MCF 10A (cell line): ENCODE measurements around the gene LCA5. TPM values are rescaled to one million over a fixed set of nuclear protein-coding genes. Genes with fewer than 3 reads are reported as not detected.
"Not testable (repeated sequence)": the region's sequence is repeated elsewhere in the genome, so short reads cannot be mapped to it uniquely, and the experiment has no call there.

Experiments used
- BruUV-seq: library from RNA; stranded (reverse); fragments of 400-500 nt; replicated peaks from 2 replicates; lab custom pipeline; 2021; lab: Mats Ljungman, UMichigan
- CTCF ChIA-PET: fragments of 300-600 bp; sonication (Branson Sonifier 250); formaldehyde crosslinking; extraction: SDS; loops from one replicate; lab custom pipeline; 2021; ENCODE audit warnings: antibody characterized with exemption, inconsistent platforms; lab: Yijun Ruan, JAX
- POLR2A ChIA-PET: fragments of 300-600, 350-650 bp; sonication (Branson Sonifier 250); formaldehyde crosslinking; extraction: SDS; loops from one replicate; lab custom pipeline; 2020; ENCODE audit warnings: antibody characterized with exemption, inconsistent platforms; lab: Yijun Ruan, JAX
- DNase-seq: peaks from one replicate; pipeline ENCODE4 v3.0.0-alpha.2; 2018; ENCODE audit not compliant: unreplicated experiment
- H3K27ac Mint-ChIP-seq: one replicate; pipeline ENCODE4 v1.8.0; 2022; ENCODE audit warnings: mild to moderate bottlenecking, low read depth, mixed read lengths; ENCODE audit not compliant: unreplicated experiment
- H3K27me3 Mint-ChIP-seq: one replicate; pipeline ENCODE4 v1.8.0; 2022; ENCODE audit warnings: mixed read lengths; ENCODE audit not compliant: insufficient read depth, unreplicated experiment
- H3K36me3 Mint-ChIP-seq: one replicate; pipeline ENCODE4 v1.8.0; 2022; ENCODE audit warnings: mild to moderate bottlenecking, moderate library complexity, mixed read lengths; ENCODE audit not compliant: insufficient read depth, unreplicated experiment
- H3K4me1 Mint-ChIP-seq: one replicate; pipeline ENCODE4 v1.8.0; 2022; ENCODE audit warnings: mixed read lengths; ENCODE audit not compliant: insufficient read depth, unreplicated experiment
- H3K4me3 Mint-ChIP-seq: one replicate; pipeline ENCODE4 v1.8.0; 2022; ENCODE audit warnings: mild to moderate bottlenecking, moderate library complexity, mixed read lengths; ENCODE audit not compliant: unreplicated experiment
- H3K9me3 Mint-ChIP-seq: one replicate; pipeline ENCODE4 v1.8.0; 2022; ENCODE audit warnings: mixed read lengths; ENCODE audit not compliant: unreplicated experiment
- CTCF ChIP-seq: fragments of 200-600 bp; IDR thresholded peaks from one replicate; pipeline ENCODE4 v1.8.0; 2022; ENCODE audit warnings: antibody characterized with exemption, mild to moderate bottlenecking; ENCODE audit not compliant: unreplicated experiment
- intact Hi-C: fragments of 100-400 bp; cut with micrococcal nuclease; formaldehyde crosslinking; loops from 2 replicates; pipeline ENCODE4 v1.14.1; 2022
- total RNA-seq: library from RNA; stranded (reverse); gene quantifications from 2 replicates; pipeline ENCODE4 v1.2.3, GENCODE V29; 2022

Gene LCA5
- total RNA-seq, 1 experiment from 2014 or later = 4.5 TPM

GRCh38 chr6:79543886-79544285 is 6.7 kb upstream of the LCA5 start:
- CTCF ChIA-PET = interaction anchor here (0.6 to 2.1 kb wide), 4 partner anchors 17 to 174 kb away, joined by 3 to 7 read pairs (median 3); no protein-coding TSS in a partner anchor
- Mint-ChIP-seq H3K4me3 (no peak overlapping the region), H3K27me3 (no peaks in the 10 kb centered on the region), H3K27ac (peak overlapping the region; percentile 95), H3K36me3 (peaks cover 10% of the 10 kb centered on the region), H3K4me1 (peaks cover 8% of the 10 kb centered on the region), H3K9me3 (no peaks in the 10 kb centered on the region)
- no TSS peak for BruUV-seq
- intact Hi-C loops = no loop called here
- no peak for DNase-seq
- TF ChIP-seq CTCF = no peak
- POLR2A ChIA-PET = interaction anchor here (0.7 to 3.9 kb wide), 7 partner anchors 9 to 528 kb away, joined by 3 to 39 read pairs (median 7); partner anchors contain the start of genes LCA5 and PHIP

DNA sequence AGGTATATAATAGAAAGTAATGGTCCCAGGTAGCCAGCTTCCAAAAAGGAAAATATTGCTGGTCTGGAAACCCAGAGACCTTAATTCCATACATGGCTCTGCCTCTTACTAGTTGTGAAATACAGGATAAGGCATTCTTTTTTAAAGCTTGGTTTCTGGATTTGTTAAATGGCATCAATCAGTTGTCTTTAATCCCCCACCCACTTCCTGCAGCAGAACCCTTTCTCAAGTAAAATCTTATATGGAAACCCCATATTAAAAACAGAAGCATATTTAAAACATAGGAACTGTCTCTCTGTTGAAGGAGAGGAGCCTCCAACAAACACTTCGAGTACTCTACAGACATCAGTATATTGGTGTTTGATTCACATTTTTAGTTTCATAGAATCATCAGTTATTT is 6.2 kb upstream of the LCA5 start:
- no peaks in the 10 kb centered on the region for H3K9me3 Mint-ChIP-seq
- intact Hi-C loops = no loop called here
- DNase-seq = no peak
- peaks cover 8% of the 10 kb centered on the region for H3K4me1 Mint-ChIP-seq
- no peak overlapping the region for H3K4me3 Mint-ChIP-seq
- no peaks in the 10 kb centered on the region for H3K27me3 Mint-ChIP-seq
- no peak for TF ChIP-seq CTCF
- H3K27ac Mint-ChIP-seq = no peak overlapping the region
- no TSS peak for BruUV-seq
- POLR2A ChIA-PET = interaction anchor here (0.7 to 3.9 kb wide), 4 partner anchors 8 to 469 kb away, joined by 3 to 39 read pairs (median 19); partner anchors contain the start of genes LCA5 and PHIP
- CTCF ChIA-PET = interaction anchor here (0.6 to 2.1 kb wide), 2 partner anchors 17 to 27 kb away, joined by 3 to 7 read pairs; no protein-coding TSS in a partner anchor
- peaks cover 10% of the 10 kb centered on the region for H3K36me3 Mint-ChIP-seq

- no peak overlapping the region for H3K27ac Mint-ChIP-seq
- BruUV-seq = TSS peak; percentile 37
- peaks cover 8% of the 10 kb centered on the region for H3K4me1 Mint-ChIP-seq
- DNase-seq = peak; percentile 45
- POLR2A ChIA-PET = interaction anchor here (0.6 to 5.9 kb wide), 12 partner anchors 10 to 481 kb away, joined by 3 to 111 read pairs (median 4); partner anchors contain the start of gene PHIP
- H3K9me3 Mint-ChIP-seq = no peaks in the 10 kb centered on the region
- CTCF ChIA-PET = no interaction called here
- no peak overlapping the region for H3K4me3 Mint-ChIP-seq
- no peaks in the 10 kb centered on the region for H3K27me3 Mint-ChIP-seq
- H3K36me3 Mint-ChIP-seq = peaks cover 10% of the 10 kb centered on the region
- intact Hi-C loops = loop anchor here (5.0 kb wide), 2 partner anchors 306 to 671 kb away; partner anchors contain the start of genes HMGN3 and IRAK1BP1
- TF ChIP-seq CTCF = no peak
Observed at GRCh38 chr6:79538106-79538971, 1.1 kb upstream of the LCA5 start.

DNA sequence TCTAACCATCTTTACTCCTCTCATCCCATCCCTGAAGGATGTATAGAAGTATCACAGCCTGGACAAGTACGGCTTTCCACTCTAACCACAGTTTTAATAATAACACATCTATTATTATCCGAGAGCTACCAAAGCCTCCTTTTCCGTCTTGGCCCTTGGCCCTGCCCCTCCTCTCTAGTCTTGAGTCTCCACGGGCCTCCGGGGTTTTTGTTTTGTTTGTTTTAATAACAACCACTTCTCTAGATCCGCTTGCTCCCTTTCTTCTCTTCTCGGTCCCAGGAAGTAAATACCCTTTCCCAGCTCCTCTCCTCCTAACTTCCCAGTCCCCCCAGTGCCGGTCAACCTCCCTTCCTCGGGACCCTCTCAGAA is 661 bp downstream of the LCA5 start:
- POLR2A ChIA-PET = interaction anchor here (0.6 to 5.9 kb wide), 33 partner anchors 8 to 1093 kb away, joined by 3 to 111 read pairs (median 5); partner anchors contain the start of genes PHIP and SH3BGRL2
- CTCF ChIA-PET = interaction anchor here (0.6 to 4.0 kb wide), 6 partner anchors 9 to 460 kb away, joined by 3 to 15 read pairs (median 4); no protein-coding TSS in a partner anchor

GRCh38 chr6:79529567-79529966 is 7.7 kb downstream of the LCA5 start:
- intact Hi-C loops, H3K4me1 Mint-ChIP-seq, BruUV-seq, H3K27me3 Mint-ChIP-seq, H3K9me3 Mint-ChIP-seq, POLR2A ChIA-PET, H3K36me3 Mint-ChIP-seq, H3K4me3 Mint-ChIP-seq, DNase-seq, H3K27ac Mint-ChIP-seq: not testable (repeated sequence)
- CTCF ChIA-PET = interaction anchor here (0.6 kb wide), 1 partner anchor 338 kb away, joined by 3 read pairs; no protein-coding TSS in a partner anchor

More for the DNA sequence above, 661 bp downstream of the LCA5 start:
- Mint-ChIP-seq H3K27me3 (no peaks in the 10 kb centered on the region), H3K27ac (no peak overlapping the region), H3K4me3 (no peak overlapping the region), H3K36me3 (peaks cover 1% of the 10 kb centered on the region), H3K4me1 (peaks cover 8% of the 10 kb centered on the region), H3K9me3 (no peaks in the 10 kb centered on the region)
- intact Hi-C loops = loop anchor here (5.0 kb wide), 2 partner anchors 304 to 669 kb away; partner anchors contain the start of genes HMGN3 and IRAK1BP1
- no TSS peak for BruUV-seq
- peak; percentile 35 for DNase-seq
- no peak for TF ChIP-seq CTCF
